ENCODE data around the gene FBP2.

Gene FBP2

DNA sequence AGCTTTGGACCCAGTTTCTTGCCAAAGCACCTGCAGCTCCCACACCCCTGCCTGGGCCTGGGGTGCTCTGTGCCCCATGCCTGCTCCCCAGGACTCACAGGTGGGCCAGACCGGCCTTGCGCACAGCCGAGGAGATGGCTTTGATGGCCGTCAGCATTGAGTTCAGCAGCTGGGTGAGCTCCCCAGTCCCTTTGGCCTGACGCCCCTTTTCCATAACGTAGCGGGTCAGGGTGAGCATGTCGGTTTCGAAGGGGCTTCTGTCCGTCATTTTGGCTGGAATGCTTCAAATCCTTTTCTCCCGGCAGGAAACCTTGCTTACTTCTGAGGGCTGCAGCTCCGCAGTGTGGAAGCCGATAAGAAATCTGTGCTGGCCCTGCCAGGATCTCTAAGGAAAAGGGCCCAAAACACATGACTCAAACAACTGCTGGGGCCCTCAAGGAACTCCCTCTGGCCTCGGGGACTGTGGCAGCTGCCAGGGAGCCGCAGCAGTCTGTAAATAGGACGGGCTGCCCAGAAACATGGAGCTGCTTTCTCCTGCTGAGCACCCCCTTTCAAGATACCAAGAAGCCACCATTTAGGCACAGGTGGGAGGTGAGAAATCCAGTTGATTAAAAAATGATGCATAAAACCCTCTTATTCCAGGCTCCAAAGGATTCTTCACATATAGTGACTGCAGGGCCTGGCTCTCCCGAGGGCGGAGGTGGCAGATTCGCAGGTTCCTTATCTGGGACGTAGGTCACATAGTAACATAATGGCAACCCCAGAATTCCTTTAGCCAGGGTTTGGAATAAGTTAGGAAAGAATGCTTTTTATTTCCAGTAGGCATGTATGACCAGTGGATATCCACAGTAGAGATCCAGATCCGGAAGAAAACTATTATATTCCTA lies at the start of gene FBP2:
FBP2 (minus strand) TSS at position 366 of the 887 bp plus-strand sequence; CDS start at position 268, 98 bp downstream.
- no peak for DNase-seq (ENCODE audit: low spot score)

DNA sequence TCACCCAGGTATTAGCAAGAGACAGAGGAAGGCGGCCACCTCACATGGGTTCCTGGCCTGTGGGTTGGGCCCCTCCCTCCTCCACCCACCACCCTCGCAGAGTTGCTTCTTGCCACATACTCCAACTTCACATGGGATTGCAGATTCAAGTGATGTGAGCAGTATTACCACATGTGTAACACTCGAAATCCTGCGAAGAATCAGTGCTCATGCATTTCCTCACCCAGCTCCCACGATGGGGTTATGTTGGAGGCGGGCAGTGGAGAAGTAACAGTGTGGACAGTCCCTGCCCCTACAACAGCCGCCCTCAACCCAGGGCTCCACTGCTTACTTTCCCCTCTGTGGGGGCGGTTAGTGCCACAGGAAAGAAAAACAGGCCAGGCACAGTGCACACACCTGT lies 49.6 kb upstream of the FBP2 start:
- DNase-seq (ENCODE audit: low spot score): no peak

DNA sequence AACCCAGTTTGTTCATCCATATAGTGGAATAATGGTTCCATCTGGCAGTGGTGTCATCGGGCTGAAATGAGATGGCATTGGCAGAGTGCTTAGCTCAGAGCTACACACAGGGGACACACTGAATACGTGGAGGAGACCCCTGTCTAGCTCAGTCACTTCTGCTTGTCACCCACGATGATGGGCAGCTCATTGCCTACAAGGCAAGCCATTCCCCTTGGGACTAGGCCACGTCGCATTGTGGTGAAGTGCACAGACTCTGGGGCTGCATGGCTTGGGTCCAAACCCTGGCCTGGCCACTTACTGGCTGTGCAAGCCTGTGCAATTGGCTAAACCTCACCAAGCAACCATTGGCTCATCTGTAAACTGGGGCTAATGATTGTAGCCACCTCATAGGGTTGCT lies 48.9 kb upstream of the FBP2 start:
- no peak for DNase-seq (ENCODE audit: low spot score)

DNA sequence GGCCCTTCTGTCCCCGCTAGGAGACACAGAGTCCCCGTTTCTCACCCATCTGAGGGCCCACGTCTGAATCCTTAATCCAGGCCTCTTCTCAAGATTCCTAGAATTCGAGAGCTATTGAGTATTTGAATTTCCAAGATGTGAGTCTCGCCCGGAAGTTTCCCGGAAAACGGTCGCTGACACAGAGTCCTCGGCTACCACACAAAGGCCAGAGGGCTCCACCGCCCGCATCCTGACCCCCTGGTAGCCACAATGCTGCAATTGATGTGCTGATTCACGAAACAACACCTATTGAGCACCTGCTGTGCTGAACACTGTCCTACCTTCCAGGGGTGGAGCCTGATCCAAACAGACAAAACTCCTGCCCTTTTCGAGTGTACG lies 46.4 kb upstream of the FBP2 start:
- peak; percentile 20 for DNase-seq (ENCODE audit: low spot score)

DNA sequence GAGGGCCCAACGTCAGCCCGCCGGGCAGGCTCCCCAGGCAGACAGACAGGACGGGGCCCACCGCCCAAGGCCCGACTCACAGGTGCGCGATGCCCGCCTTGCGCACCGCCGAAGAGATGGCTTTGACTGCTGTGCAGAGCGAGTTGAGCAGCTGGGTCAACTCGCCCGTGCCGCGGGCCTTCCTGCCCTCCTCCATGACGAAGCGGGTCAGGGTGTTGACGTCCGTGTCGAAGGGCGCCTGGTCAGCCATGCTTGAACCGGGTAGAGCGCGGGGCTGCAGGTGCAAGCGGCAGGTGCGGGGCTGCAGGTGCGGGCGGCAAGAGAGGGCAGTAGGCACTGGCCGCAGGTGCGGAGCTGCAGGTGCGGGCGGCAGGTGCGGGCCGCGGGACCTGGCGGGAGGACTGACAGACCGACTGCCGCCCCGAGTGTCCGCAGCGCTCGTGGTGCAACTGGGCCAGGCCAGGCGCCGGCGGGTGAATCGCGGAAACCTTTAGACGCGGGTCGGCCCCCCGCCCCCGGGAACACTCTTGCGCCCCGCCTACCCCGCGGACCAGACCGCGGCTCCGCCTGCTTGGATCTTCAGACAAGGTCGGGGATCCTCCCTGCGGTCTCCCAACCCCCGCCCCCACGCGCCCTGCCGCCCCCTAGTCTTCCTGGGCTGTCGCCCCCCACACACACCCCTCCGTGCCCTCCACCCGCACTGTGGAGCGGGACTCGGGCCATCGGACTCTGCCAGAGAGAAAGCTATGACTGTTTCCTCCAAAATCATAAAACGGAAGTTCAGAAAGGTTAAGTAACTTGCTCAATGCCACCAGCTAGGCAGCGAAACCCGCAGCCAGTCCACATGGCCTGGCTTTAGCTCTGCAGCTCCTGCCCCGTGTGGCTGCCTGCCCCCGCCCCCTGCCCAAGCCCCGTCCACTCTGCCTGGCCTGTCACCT lies 45.7 kb upstream of the FBP2 start, which contains the start of gene FBP1:
FBP1 (minus strand) TSS at position 458 of the 938 bp plus-strand sequence; CDS start at position 250, 208 bp downstream.
- peak; percentile 33 for DNase-seq (ENCODE audit: low spot score)

DNA sequence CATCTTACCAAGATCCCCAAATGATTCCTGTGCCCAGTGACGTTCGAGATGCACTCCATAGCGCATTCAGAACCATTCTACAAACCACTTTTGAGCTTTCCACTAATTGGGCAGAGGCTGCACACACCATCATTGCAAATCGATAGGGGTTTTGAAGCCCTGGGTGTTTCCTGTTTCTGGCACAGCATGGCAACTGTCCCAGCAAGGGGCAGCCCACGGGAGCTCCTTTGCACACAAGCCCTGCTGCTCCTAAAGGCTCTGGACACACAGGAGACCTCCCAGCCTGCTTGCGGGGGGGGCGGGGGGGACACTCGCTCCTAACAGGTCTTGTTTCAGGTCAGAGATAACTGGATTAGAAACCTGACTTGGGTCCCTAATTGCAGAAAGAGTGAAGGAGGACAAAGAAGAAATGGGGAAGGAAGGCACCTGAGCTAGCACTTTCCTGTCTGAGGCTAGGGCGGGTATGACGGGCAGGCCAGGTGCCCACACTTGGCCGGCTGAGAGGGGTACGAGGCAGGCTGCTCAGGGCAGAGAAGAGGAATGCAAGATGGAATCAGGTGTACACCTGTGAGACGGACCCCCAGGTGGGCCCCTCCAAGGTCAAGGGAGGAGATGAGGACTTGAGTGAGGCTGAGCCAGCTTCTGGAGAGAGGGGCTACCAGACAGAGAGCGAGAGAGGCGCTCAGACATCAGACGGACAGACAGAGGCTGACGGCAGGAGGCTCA lies 44.9 kb upstream of the FBP2 start:
- DNase-seq (ENCODE audit: low spot score): no peak

DNA sequence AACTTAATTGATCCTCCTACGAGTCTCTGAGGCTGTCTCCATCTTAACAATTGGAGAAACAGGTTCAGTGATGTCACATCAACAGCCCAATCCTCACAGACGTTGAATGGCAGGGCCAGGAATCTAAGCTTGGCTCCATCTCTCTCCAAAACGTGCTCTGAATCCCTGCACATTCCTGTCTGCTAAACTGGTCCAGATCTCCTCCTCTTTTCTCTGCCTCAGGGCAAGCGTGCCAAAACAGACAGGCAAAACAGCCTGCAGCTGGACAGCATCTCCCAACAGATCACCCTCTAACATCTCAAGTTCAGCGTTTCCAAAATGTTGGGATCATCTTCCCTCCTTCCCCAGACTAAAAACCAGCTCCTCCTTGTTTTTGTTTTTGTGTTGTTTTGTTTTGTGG lies 39.1 kb upstream of the FBP2 start:
- DNase-seq (ENCODE audit: low spot score): no peak

DNA sequence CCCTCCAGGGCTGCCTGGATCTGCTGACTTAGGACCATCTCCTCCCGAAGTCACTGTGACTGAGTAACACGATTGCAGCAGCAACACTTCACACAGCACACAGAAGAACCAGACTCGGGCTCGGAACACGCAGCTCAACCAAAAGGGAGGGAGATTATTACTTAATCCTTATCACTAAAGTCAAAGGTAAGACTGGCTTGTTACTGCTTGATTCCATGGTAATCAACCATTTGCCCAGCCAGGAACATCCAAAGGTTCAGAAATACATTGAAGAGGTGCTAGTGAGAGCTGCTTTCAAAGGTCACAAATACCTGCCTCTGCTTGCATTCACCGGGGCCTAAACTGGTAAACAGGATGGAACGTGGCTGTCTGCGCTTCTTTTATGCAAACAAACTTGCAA lies 38.0 kb upstream of the FBP2 start:
- DNase-seq (ENCODE audit: low spot score): no peak

DNA sequence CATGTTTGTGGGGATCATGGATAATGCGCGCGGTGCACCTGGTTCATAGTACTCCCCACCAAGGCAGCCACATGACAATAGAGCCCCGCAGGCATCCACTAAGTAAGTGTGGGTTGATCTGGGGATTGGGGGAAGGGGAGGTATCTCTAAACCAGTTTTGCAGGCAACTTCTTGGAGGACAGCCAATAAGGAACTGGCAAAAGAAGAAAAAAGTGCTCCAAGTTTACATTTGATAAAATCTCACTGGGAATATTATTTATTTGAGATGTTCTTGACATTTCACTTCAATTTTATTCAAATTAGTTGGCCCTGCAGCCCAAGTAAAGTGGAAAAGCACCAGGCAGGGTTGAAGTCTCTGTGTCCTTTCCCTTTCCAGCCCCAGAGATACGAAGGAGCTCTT lies 37.2 kb upstream of the FBP2 start:
- DNase-seq (ENCODE audit: low spot score): no peak

DNA sequence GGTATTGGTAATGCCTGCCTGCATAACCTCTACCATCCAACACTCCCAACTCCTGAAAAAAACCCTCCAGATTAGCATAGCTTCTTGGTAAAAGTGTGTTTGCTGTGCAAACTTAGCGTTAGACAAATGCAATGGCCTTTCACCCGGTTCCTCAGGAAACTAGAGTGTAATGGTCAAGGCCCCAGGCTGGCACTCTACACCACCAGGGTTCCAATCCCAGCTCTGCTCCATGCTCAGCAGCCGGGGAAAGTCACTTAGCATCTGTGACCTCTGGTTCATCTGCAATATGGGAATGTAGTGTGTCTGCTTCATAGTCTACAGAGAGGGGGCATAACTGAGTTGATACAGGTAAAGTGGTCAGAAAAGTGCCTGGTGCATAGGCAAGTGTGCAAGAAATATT lies 36.7 kb upstream of the FBP2 start:
- DNase-seq (ENCODE audit: low spot score): no peak

DNA sequence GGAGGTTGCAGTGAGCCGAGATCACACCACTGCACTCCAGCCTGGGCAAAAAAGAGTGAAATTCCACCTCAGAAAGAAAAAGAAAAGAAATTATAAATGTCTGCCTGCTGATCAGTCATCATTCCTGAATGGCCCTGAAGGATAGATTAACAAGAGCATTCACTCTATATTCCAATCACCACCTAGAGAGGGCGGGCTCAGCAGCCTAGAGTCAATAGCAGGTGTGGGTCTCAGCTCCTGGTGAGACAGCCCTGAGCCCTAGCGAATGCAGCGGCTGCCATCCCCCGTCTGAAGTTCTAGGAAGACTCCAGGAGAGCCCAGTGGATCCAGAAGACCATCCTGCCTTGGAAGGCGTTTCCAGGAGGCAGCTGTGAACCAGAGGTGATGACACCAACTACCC lies 33.7 kb upstream of the FBP2 start:
- DNase-seq (ENCODE audit: low spot score): no peak

DNA sequence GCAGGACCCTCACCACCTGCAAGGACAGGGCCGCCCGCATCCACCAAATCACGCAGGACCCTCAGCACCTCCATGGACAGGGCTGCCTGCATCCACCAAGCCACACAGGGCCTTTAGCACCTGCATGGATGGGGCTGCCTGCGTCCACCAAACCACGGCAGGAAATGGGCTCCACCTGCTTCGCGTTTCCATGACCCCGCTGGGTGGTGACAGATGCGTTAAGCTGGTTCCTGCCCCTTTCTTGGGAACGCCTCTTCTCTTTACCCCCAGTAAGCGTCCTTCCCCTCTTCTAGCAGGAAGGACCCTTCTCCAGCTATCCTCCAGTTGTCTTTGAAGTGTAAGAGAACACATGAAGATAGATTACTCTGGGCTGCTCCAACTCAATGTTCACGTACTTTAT lies 32.2 kb upstream of the FBP2 start:
- DNase-seq (ENCODE audit: low spot score): no peak

DNA sequence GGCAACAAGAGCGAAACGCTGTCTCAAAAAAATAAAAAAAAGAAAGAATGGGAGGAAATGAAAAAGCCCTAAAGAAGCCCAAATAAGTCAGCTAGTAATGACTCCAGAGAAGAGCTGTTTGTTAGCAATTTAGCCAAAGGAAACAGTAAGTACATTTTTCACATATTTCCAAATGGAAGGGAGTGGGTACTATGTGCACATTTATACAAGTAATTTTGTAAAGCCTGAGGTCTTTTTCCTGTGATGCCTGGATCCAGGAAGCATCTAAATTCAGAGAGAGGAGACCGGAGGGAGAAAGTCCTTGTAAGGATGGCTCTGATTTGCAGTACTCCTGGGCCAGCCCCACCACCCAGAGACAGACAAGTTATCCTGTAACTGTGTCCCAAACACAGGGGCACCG lies 31.0 kb upstream of the FBP2 start:
- DNase-seq (ENCODE audit: low spot score): no peak

DNA sequence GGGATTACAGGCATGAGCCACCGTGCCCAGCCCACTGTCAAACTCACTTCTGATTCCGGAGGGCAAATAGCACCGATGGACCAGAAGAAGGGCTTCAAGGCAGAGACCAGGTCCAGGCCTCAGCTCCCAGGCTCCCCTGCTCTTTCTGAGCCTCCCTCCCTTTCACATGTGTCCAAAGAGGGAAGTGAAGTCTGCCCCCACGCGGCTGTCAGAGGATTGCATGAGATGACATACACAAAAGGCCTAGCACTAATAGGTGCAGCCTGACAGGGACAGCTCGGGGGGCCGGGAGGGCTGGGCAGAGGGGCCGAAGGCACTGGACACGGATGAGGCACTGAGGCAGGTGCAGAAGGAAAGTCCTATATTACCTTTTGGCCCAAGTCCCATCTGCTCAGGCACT lies 29.6 kb upstream of the FBP2 start:
- DNase-seq (ENCODE audit: low spot score): no peak

DNA sequence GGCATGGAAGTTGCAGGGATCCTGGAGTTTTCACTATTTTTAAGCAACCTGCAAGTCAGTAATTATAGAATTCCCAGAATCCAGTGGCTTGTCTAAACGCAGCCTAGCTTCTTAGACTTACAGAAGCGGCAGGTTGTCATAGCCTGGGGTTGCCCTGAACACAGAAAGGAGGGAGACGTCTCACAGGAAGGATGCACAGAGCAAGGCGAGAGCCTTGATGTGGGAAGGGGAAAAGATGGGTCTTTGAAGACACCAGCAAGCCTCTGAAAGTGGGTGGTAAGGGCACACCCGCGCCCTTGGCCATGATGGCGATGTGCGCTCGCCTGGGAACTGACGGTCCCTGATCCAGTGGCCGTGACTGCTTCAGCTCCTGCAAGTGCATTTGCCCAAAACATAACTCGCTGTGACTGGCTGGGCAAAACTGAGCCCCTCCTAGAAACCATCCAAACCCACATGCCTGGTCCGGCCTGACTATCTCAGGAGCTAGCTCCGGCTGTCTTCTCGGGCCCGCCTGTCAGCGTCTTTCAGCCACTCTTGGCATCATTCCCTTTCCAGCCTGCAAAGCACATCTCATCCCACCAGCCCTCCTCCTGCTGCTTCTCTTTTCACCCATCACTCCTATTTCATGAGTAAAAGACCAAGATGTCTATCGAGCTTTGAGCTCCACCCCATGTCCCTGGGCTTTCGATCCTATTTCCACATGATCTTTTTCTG lies 28.6 kb upstream of the FBP2 start:
- no peak for DNase-seq (ENCODE audit: low spot score)

DNA sequence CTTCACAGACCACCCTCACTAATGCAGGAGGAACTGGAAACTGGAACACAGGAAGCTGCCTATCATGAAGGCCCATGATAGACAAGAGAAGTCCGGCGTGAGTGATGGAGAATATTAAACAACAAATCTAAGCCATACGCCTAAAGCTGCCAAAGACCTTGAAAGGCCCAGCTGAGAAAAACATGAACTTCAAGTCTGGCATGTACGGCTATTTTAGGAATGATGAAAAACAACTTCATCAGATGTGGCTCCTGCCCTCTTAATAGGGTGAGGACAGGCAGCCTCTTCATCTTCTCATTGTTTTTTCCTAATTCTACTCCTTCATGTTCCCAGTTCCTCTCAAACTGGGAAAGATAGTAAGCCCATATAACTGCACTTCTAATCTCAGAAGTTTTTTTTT lies 25.4 kb upstream of the FBP2 start:
- DNase-seq (ENCODE audit: low spot score): no peak

DNA sequence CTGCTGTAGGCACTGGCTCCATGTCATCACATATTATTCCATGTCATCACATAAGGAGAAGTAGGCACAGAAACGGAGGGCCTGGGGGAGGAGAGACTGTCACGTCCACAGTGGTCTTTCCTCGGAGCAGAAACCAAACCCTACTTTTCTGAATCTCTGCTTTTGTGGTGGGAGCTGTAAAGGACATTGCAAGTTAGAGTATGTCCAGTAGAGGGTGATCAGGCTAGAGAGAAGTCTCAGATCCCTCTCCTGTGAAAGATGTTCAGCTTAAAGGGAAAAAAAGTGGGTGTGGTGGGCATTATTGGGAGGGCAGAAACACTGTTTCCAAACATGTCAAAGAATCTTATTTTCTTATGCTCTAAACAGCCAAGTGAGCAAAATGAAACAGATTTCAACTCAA lies 19.4 kb upstream of the FBP2 start:
- DNase-seq (ENCODE audit: low spot score): no peak

DNA sequence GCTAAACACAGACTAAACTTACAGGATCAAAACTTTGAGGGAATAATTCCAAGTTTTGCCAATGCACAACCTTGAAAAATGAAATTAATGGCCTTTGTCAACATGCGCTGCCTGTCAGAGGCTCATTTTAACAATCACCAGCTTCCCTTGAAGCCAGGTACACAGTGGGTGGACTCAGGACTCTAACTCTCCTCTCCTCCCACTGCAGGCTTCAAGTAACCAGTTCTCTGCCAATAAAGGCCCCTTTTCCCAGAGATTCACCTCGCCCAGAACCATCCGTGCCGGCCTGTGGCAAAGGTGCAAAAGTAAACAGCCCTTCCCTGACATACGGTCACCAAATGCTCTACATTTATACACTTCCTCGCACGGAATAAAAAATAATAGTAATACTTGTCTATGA lies 18.4 kb upstream of the FBP2 start:
- DNase-seq (ENCODE audit: low spot score): no peak

DNA sequence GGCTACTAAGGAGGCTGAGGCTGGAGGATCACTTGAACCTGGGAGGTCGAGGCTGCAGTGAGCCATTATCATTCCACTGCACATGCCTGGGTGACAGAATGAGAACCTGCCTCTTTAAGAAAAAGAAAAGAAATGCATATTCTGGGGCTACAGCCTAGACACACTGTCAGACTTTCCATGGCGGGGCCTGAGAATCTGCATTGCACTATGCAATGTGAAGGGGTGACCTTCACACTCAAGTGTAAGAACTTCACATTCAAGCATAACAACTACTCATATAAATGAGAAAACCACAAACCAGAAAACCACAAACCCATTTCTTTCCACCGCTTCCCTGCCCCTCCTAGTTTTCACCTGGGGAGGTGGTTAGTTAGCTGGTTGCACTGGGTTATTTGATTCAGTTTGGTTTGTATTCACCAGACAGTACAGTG lies 18.0 kb upstream of the FBP2 start:
- DNase-seq (ENCODE audit: low spot score): peak; percentile 13

DNA sequence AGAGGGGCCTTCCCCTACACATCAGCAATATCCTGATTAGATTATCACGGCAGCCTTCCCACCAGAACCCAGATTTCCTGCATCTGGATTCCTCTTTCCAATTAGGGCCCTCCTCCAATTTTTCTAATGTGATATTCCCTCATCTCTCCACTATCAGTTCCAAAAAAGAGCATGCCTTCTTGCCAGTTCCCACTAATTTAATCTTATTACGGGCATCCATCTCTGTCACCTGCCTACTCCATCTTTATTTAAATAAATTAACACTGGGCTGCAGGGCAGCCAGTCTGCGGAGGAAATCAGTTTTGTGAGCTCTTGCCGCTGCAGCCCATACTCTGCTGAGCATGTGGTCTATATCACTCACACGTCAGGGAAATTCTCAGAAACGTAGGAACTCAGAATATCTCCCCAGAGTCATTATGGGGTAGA lies 16.6 kb upstream of the FBP2 start:
- DNase-seq (ENCODE audit: low spot score): no peak

DNA sequence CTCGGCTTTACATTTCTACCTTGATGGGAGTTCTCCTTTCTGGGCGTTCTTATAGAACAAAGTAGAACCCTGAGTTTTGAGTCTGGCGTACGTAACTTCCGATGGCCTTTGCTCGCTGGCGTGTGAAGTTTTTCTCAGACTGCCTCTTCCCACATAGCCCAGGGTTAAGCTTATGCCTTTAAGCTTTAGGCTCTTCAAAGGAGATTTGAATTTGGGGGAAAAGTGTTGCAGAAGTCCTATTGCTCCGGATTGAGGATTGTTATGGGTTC lies 13.7 kb upstream of the FBP2 start:
- no peak for DNase-seq (ENCODE audit: low spot score)
